WTC11 (cell line): Measurements from ENCODE around the gene HEYL. TPM values are rescaled to one million over a fixed set of nuclear protein-coding genes. Genes with fewer than 3 reads are reported as not detected.

Experiments used
- ATAC-seq: fragments of 200-7000 bp; cut with Tn5 transposase; 2 replicates; pipeline ENCODE4 v1.10.0; 2021; ENCODE audit warnings: mild to moderate bottlenecking, moderate library complexity
- CTCF ChIA-PET: fragments of 300-600 bp; sonication (Branson Sonifier 250); formaldehyde crosslinking; loops from one replicate; lab custom pipeline; 2021; ENCODE audit warnings: antibody characterized with exemption; lab: Charles Lee
- POLR2A ChIA-PET: fragments of 350-600 bp; sonication (Branson Sonifier 250); formaldehyde crosslinking; loops from one replicate; lab custom pipeline; 2021; ENCODE audit warnings: antibody characterized with exemption; lab: Charles Lee
- DNase-seq: peaks from one replicate; pipeline ENCODE4 v3.0.0; 2021; ENCODE audit warnings: low spot score
- H3K27ac Mint-ChIP-seq: 2 replicates; pipeline ENCODE4 v1.8.0; 2021; ENCODE audit warnings: mixed read lengths
- H3K27me3 Mint-ChIP-seq: 2 replicates; pipeline ENCODE4 v1.8.0; 2021; ENCODE audit warnings: low read depth, mild to moderate bottlenecking, moderate library complexity, mixed read lengths
- H3K36me3 Mint-ChIP-seq: 2 replicates; pipeline ENCODE4 v1.8.0; 2021; ENCODE audit warnings: mixed read lengths
- H3K4me1 Mint-ChIP-seq: 2 replicates; pipeline ENCODE4 v1.8.0; 2022; ENCODE audit warnings: mixed read lengths
- H3K4me3 Mint-ChIP-seq: 2 replicates; pipeline ENCODE4 v1.8.0; 2021; ENCODE audit warnings: mild to moderate bottlenecking, moderate library complexity, mixed read lengths
- H3K9me3 Mint-ChIP-seq: 2 replicates; pipeline ENCODE4 v1.8.0; 2021; ENCODE audit warnings: mixed read lengths
- ATF1 ChIP-seq: sonication (generic); formaldehyde crosslinking; IDR thresholded peaks from 2 replicates; pipeline ENCODE4 v1.8.1; 2023; ENCODE audit warnings: mild to moderate bottlenecking, moderate library complexity, missing genetic modification reagents
- ATF2 ChIP-seq: sonication (generic); formaldehyde crosslinking; IDR thresholded peaks from 2 replicates; pipeline ENCODE4 v1.8.1; 2022; ENCODE audit warnings: low read depth, missing genetic modification reagents, borderline replicate concordance
- E2F5 ChIP-seq: sonication (generic); formaldehyde crosslinking; IDR thresholded peaks from 2 replicates; pipeline ENCODE4 v1.8.1; 2022; ENCODE audit warnings: mild to moderate bottlenecking, moderate library complexity, missing genetic modification reagents
- FOXJ3 ChIP-seq: sonication (generic); formaldehyde crosslinking; IDR thresholded peaks from 2 replicates; pipeline ENCODE4 v1.9.0; 2021; ENCODE audit warnings: missing genetic modification reagents, mild to moderate bottlenecking, borderline replicate concordance
- FOXK1 ChIP-seq: sonication (generic); formaldehyde crosslinking; IDR thresholded peaks from 2 replicates; pipeline ENCODE4 v1.8.0; 2022; ENCODE audit warnings: mild to moderate bottlenecking, moderate library complexity, missing genetic modification reagents
- FOXP1 ChIP-seq: sonication (generic); formaldehyde crosslinking; IDR thresholded peaks from 2 replicates; pipeline ENCODE4 v1.8.0; 2022; ENCODE audit warnings: missing genetic modification reagents, mild to moderate bottlenecking, moderate library complexity, borderline replicate concordance
- GABPB1 ChIP-seq: sonication (generic); formaldehyde crosslinking; IDR thresholded peaks from 2 replicates; pipeline ENCODE4 v1.8.1; 2023; ENCODE audit warnings: mild to moderate bottlenecking, missing genetic modification reagents
- HMGXB4 ChIP-seq: sonication (generic); formaldehyde crosslinking; IDR thresholded peaks from 2 replicates; pipeline ENCODE4 v1.8.1; 2023; ENCODE audit warnings: mild to moderate bottlenecking, moderate library complexity, missing genetic modification reagents
- IRF1 ChIP-seq: sonication (generic); formaldehyde crosslinking; IDR thresholded peaks from 2 replicates; pipeline ENCODE4 v1.8.0; 2023; ENCODE audit warnings: missing genetic modification reagents
- JUN ChIP-seq: sonication (generic); formaldehyde crosslinking; IDR thresholded peaks from 2 replicates; pipeline ENCODE4 v1.8.0; 2023; ENCODE audit warnings: mild to moderate bottlenecking, missing genetic modification reagents
- MAX ChIP-seq: sonication (generic); formaldehyde crosslinking; IDR thresholded peaks from 2 replicates; pipeline ENCODE4 v1.8.0; 2022; ENCODE audit warnings: mild to moderate bottlenecking, missing genetic modification reagents
- MLX ChIP-seq: sonication (generic); formaldehyde crosslinking; IDR thresholded peaks from 2 replicates; pipeline ENCODE4 v1.8.1; 2023; ENCODE audit warnings: mild to moderate bottlenecking, missing genetic modification reagents, moderate library complexity
- MYBL2 ChIP-seq: sonication (generic); formaldehyde crosslinking; IDR thresholded peaks from 2 replicates; pipeline ENCODE4 v1.8.1; 2023; ENCODE audit warnings: mild to moderate bottlenecking, moderate library complexity, missing genetic modification reagents
- NFE2L1 ChIP-seq: sonication (generic); formaldehyde crosslinking; IDR thresholded peaks from 2 replicates; pipeline ENCODE4 v1.8.1; 2023; ENCODE audit warnings: missing genetic modification reagents
- NR2C2 ChIP-seq: sonication (generic); formaldehyde crosslinking; IDR thresholded peaks from 2 replicates; pipeline ENCODE4 v1.8.0; 2022; ENCODE audit warnings: mild to moderate bottlenecking, missing genetic modification reagents
- OVOL2 ChIP-seq: fragments of 250-450 bp; sonication (Bioruptor Pico); IDR thresholded peaks from 2 replicates; pipeline ENCODE4 v1.9.0; 2021; ENCODE audit warnings: mild to moderate bottlenecking, borderline replicate concordance
- PREB ChIP-seq: sonication (generic); formaldehyde crosslinking; IDR thresholded peaks from 2 replicates; pipeline ENCODE4 v1.8.1; 2022; ENCODE audit warnings: mild to moderate bottlenecking, missing genetic modification reagents, moderate library complexity, borderline replicate concordance
- RELA ChIP-seq: sonication (generic); formaldehyde crosslinking; IDR thresholded peaks from 2 replicates; pipeline ENCODE4 v1.8.1; 2022; ENCODE audit warnings: missing genetic modification reagents, mild to moderate bottlenecking, borderline replicate concordance
- SMAD3 ChIP-seq: sonication (generic); formaldehyde crosslinking; IDR thresholded peaks from 2 replicates; pipeline ENCODE4 v1.8.0; 2022; ENCODE audit warnings: missing genetic modification reagents, mild to moderate bottlenecking, borderline replicate concordance
- SOX15 ChIP-seq: fragments of 250-450 bp; sonication (Bioruptor Pico); IDR thresholded peaks from 2 replicates; pipeline ENCODE4 v1.9.0; 2021; ENCODE audit warnings: mild to moderate bottlenecking
- ZNF232 ChIP-seq: sonication (generic); formaldehyde crosslinking; IDR thresholded peaks from 2 replicates; pipeline ENCODE4 v1.8.0; 2022; ENCODE audit warnings: mild to moderate bottlenecking, missing genetic modification reagents
- ZNF263 ChIP-seq: sonication (generic); formaldehyde crosslinking; IDR thresholded peaks from 2 replicates; pipeline ENCODE4 v1.8.1; 2022; ENCODE audit warnings: low read depth, mild to moderate bottlenecking, moderate library complexity, missing genetic modification reagents
- ZNF416 ChIP-seq: fragments of 250-450 bp; sonication (Bioruptor Pico); IDR thresholded peaks from 2 replicates; pipeline ENCODE4 v1.9.0; 2021; ENCODE audit warnings: mild to moderate bottlenecking, inconsistent platforms
- total RNA-seq: library from RNA; stranded (reverse); gene quantifications from 3 replicates; pipeline ENCODE4 v1.2.3, GENCODE V29; 2021

The HEYL gene
- total RNA-seq, 1 experiment from 2014 or later, result 2.3 TPM

- DNase-seq, result no peak
- TF ChIP-seq FOXJ3, result no peak
- TF ChIP-seq HMGXB4, result no peak
- Mint-ChIP-seq H3K27ac (no peak overlapping the region), H3K9me3 (no peaks in the 10 kb centered on the region), H3K4me3 (no peak overlapping the region), H3K4me1 (no peaks in the 10 kb centered on the region; the same call in 1 of the 2 replicates), H3K27me3 (peaks cover 100% of the 10 kb centered on the region), H3K36me3 (no peaks in the 10 kb centered on the region; the same call in 1 of the 2 replicates)
- POLR2A ChIA-PET, result no interaction called here
- CTCF ChIA-PET, result no interaction called here
- no peak for ATAC-seq
These were observed 45.6 kb upstream of the HEYL start for GRCh38 chr1:39685071-39685470.

GRCh38 chr1:39684313-39684664, 44.8 kb upstream of the HEYL start:
- TF ChIP-seq ZNF263 (no peak), PREB (CRISPR knock-in tag) (no peak), SOX15 (CRISPR knock-in tag) (no peak), JUN (CRISPR knock-in tag) (no peak), NFE2L1 (CRISPR knock-in tag) (no peak), MAX (no peak), OVOL2 (CRISPR knock-in tag) (no peak), ATF1 (CRISPR knock-in tag) (no peak), ZNF416 (CRISPR knock-in tag) (no peak)
- H3K27me3 Mint-ChIP-seq, result peaks cover 100% of the 10 kb centered on the region
- DNase-seq (no peak), ATAC-seq (no peak)
- H3K9me3 Mint-ChIP-seq, result no peaks in the 10 kb centered on the region
- H3K27ac Mint-ChIP-seq, result no peak overlapping the region
- no peaks in the 10 kb centered on the region; the same call in 1 of the 2 replicates for H3K4me1 Mint-ChIP-seq
- ChIA-PET CTCF (interaction anchor here (0.7 to 1.8 kb wide), 6 partner anchors 11 to 115 kb away, joined by 4 to 10 read pairs (median 5); no protein-coding TSS in a partner anchor), POLR2A (interaction anchor here (1.0 kb wide), 1 partner anchor 17 kb away, joined by 3 read pairs; no protein-coding TSS in a partner anchor)
- H3K4me3 Mint-ChIP-seq, result no peak overlapping the region
- no peaks in the 10 kb centered on the region; the same call in 1 of the 2 replicates for H3K36me3 Mint-ChIP-seq

- Mint-ChIP-seq H3K9me3 (no peaks in the 10 kb centered on the region), H3K4me3 (peak overlapping the region; percentile 29; the same call in 1 of the 2 replicates), H3K27me3 (peaks cover 100% of the 10 kb centered on the region), H3K4me1 (no peaks in the 10 kb centered on the region; the same call in 1 of the 2 replicates), H3K36me3 (no peaks in the 10 kb centered on the region; the same call in 1 of the 2 replicates), H3K27ac (no peak overlapping the region)
- ChIA-PET POLR2A (interaction anchor here (1.0 kb wide), 1 partner anchor 18 kb away, joined by 3 read pairs; no protein-coding TSS in a partner anchor), CTCF (interaction anchor here (0.7 to 1.8 kb wide), 7 partner anchors 10 to 115 kb away, joined by 3 to 10 read pairs (median 4); no protein-coding TSS in a partner anchor)
- DNase-seq (peak; percentile 50), ATAC-seq (peak; percentile 81)
- peak; percentile 49; the same call in 1 of the 2 replicates for TF ChIP-seq FOXK1 (CRISPR knock-in tag)
- TF ChIP-seq ZNF263, result no peak
- TF ChIP-seq E2F5 (CRISPR knock-in tag), result no peak
- peak; percentile 57; the same call in 1 of the 2 replicates for TF ChIP-seq MAX
- no peak for TF ChIP-seq ATF2 (CRISPR knock-in tag)
- 0 out of 2 replicates have a peak, but pooled peaks have one; percentile 17 for TF ChIP-seq IRF1 (CRISPR knock-in tag)
- no peak for TF ChIP-seq RELA (CRISPR knock-in tag)
- TF ChIP-seq ZNF232 (CRISPR knock-in tag), result 0 out of 2 replicates have a peak, but pooled peaks have one; percentile 38
- no peak for TF ChIP-seq OVOL2 (CRISPR knock-in tag)
- 0 out of 2 replicates have a peak, but pooled peaks have one; percentile 45 for TF ChIP-seq FOXP1 (CRISPR knock-in tag)
- no peak for TF ChIP-seq GABPB1 (CRISPR knock-in tag)
- TF ChIP-seq SMAD3 (CRISPR knock-in tag), result no peak
- TF ChIP-seq MYBL2, result no peak
- no peak for TF ChIP-seq ATF1 (CRISPR knock-in tag)
- peak; percentile 21; the same call in 1 of the 2 replicates for TF ChIP-seq NR2C2 (CRISPR knock-in tag)
- TF ChIP-seq MLX, result no peak
These were observed 44.3 kb upstream of the HEYL start for GRCh38 chr1:39683591-39684312.
